SK-N-MC (cell line): ENCODE results near the gene AKAP1.

Experiments
- EZH2 ChIP-seq: fragments of 200-600 bp; sonication (generic); IDR thresholded peaks from one replicate; pipeline ENCODE4 v1.6.1; 2017; ENCODE audit warnings: antibody characterized with exemption
- FOXP2 ChIP-seq: optimal IDR thresholded peaks from 2 replicates; pipeline ENCODE3; 2011; ENCODE audit warnings: mild to moderate bottlenecking, moderate library complexity; ENCODE audit not compliant: insufficient read depth; ENCODE audit errors: extremely low read length, control extremely low read depth
- POLR2AphosphoS5 ChIP-seq: IDR thresholded peaks from 2 replicates; pipeline ENCODE4 v1.6.1; 2012; ENCODE audit warnings: mild to moderate bottlenecking, low read depth, low read length, borderline replicate concordance

- TF ChIP-seq FOXP2, result no peak
- no peak for TF ChIP-seq EZH2
- no peak for TF ChIP-seq POLR2AphosphoS5
Observed at GRCh38 chr17:57048096-57048495, 37.0 kb upstream of the AKAP1 start.
